Activated naive CD8-positive, alpha-beta T cell treated with anti-CD3 and anti-CD28 coated beads, Interleukin-2, amount 50 U/mL, for 16 hours (primary cell): Measurements from ENCODE around the gene WBP4.
"Not testable (repeated sequence)": the region's sequence is repeated elsewhere in the genome, so short reads cannot be mapped to it uniquely, and the experiment has no call there.

ENCODE experiments used
- DNase-seq: peaks from one replicate; pipeline ENCODE4 v3.0.0-alpha.2; 2020; ENCODE audit warnings: low read depth, low spot score

WBP4 gene

GRCh38 chr13:41079725-41080124 is 18.4 kb downstream of the WBP4 start:
- no peak for DNase-seq

GRCh38 chr13:41085961-41086585 is 24.8 kb downstream of the WBP4 start:
- DNase-seq = no peak

GRCh38 chr13:41095681-41096080 is 34.4 kb downstream of the WBP4 start:
- not testable (repeated sequence) for DNase-seq

GRCh38 chr13:41098761-41099160 is 37.5 kb downstream of the WBP4 start:
- no peak for DNase-seq

GRCh38 chr13:41099986-41100385 is 38.7 kb downstream of the WBP4 start:
- DNase-seq = no peak

- no peak for DNase-seq
These were observed 45.8 kb downstream of the WBP4 start for GRCh38 chr13:41107104-41107571.

- no peak for DNase-seq
These were observed 46.3 kb downstream of the WBP4 start for GRCh38 chr13:41107584-41108014.

GRCh38 chr13:41111454-41111853 is 50.1 kb downstream of the WBP4 start:
- no peak for DNase-seq

GRCh38 chr13:41117869-41118268 is 56.6 kb downstream of the WBP4 start:
- DNase-seq = no peak

- no peak for DNase-seq
These were observed 61.5 kb downstream of the WBP4 start for GRCh38 chr13:41122838-41123237.

GRCh38 chr13:41127701-41128100 is 66.4 kb downstream of the WBP4 start:
- DNase-seq = no peak

- no peak for DNase-seq
These were observed 69.0 kb downstream of the WBP4 start for GRCh38 chr13:41130356-41130755.

- DNase-seq = not testable (repeated sequence)
These were observed 69.9 kb downstream of the WBP4 start for GRCh38 chr13:41131189-41131588.

- not testable (repeated sequence) for DNase-seq
These were observed 70.6 kb downstream of the WBP4 start for GRCh38 chr13:41131660-41132511.

- DNase-seq = peak; percentile 88
These were observed 71.3 kb downstream of the WBP4 start, which contains the start of gene KBTBD6 for GRCh38 chr13:41132512-41133152. KBTBD6 (minus strand) TSS chr13:41132802; CDS start chr13:41132511, 291 bp downstream.
